Upper lobe of left lung (tissue), 4 donors: ENCODE data around the gene SEMA3D.

Source experiments
- CTCF ChIP-seq, 6 experiments: fragments of 450-650 bp in 4 of 6; fragments of 200-600 bp in 2 of 6; sonication (generic) in 2 of 6; IDR thresholded peaks; one replicate each; pipeline ENCODE4 v1.5.1; 2016 to 2019; ENCODE audit warnings: antibody characterized with exemption in 6 of 6
- EP300 ChIP-seq, 4 donors: sonication (generic); formaldehyde crosslinking; IDR thresholded peaks; one replicate each; pipeline ENCODE4 v1.5.1; 2017; ENCODE audit warnings: antibody characterized with exemption in 4 of 4, control low read depth in 2 of 4
- POLR2AphosphoS5 ChIP-seq, 2 donors: sonication (generic); formaldehyde crosslinking; IDR thresholded peaks; one replicate each; pipeline ENCODE4 v1.5.1; 2017; ENCODE audit warnings: antibody characterized with exemption in 2 of 2

DNA sequence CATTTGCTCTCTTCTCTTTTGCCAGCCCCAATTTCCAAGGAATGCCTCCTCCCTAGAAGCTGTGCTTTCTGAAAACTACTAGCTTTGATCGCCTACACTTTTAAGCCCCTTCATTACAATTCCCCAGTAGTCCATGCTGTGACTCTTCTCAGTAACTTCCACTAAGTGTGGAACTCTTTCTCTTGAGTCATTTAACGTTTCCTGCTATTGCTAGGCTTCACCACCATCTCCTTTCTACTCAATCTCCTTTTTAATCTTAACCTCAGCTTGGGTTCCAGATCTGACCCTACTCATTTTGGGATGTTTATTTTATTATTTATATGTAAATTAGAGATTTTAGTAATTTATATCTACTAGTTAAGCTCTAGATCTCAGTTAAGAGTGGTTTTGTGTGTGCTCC lies 14.4 kb upstream of the SEMA3D start:
- TF ChIP-seq EP300 (IDR thresholded peaks at IDR 0.05) = no peak
- no peak for TF ChIP-seq CTCF (IDR thresholded peaks at IDR 0.05)
- no peak for TF ChIP-seq POLR2AphosphoS5 (IDR thresholded peaks at IDR 0.05)
